ENCODE data around the gene SLC38A1.

The SLC38A1 gene

GRCh38 chr12:46134205-46134811 is 134.5 kb downstream of the SLC38A1 start:
- DNase-seq (ENCODE audit: low spot score), result no peak

GRCh38 chr12:46133751-46134150 is 135.1 kb downstream of the SLC38A1 start:
- DNase-seq (ENCODE audit: low spot score), result no peak
